GM12878 (cell line): Measurements from ENCODE around the gene RNF40. TPM values are rescaled to one million over a fixed set of nuclear protein-coding genes. Genes with fewer than 3 reads are reported as not detected.

Source experiments
- ATAC-seq: fragments of 200-7000 bp; cut with Tn5 transposase; 3 replicates; pipeline ENCODE4 v1.9.1; 2020; ENCODE audit warnings: mild to moderate bottlenecking, moderate library complexity
- BruUV-seq: library from RNA; stranded (reverse); fragments of 400-500 nt; replicated peaks from 2 replicates; lab custom pipeline; 2021; lab: Mats Ljungman, UMichigan
- CTCF ChIA-PET: fragments of 300-600 bp; sonication (Branson Sonifier 250); formaldehyde crosslinking; extraction: SDS; loops from one replicate; lab custom pipeline; 2021; ENCODE audit warnings: inconsistent platforms; lab: Yijun Ruan, JAX
- POLR2A ChIA-PET: fragments of 350-600 bp; formaldehyde crosslinking; extraction: SDS; loops from one replicate; lab custom pipeline; 2021; ENCODE audit warnings: inconsistent platforms; lab: Charles Lee
- RAD21 ChIA-PET: fragments of 300-600 bp; sonication (Branson Sonifier 250); formaldehyde crosslinking; loops from one replicate; lab custom pipeline; 2023; ENCODE audit warnings: antibody characterized with exemption; ENCODE audit not compliant: unreplicated experiment; lab: Charles Lee
- SMC1A ChIA-PET: fragments of 300-600 bp; sonication (Branson Sonifier 250); formaldehyde crosslinking; loops from one replicate; lab custom pipeline; 2023; ENCODE audit not compliant: unreplicated experiment, uncharacterized antibody; lab: Charles Lee
- DNase-seq: peaks from one replicate; pipeline ENCODE4 v3.0.0-alpha.2; 2011; ENCODE audit warnings: low read depth, low spot score
- FAIRE-seq: peaks from 3 replicates; lab custom pipeline; 2011; peaks lifted over from hg19 to GRCh38; lab: Jason Lieb, UNC
- H2AFZ ChIP-seq: 2 replicates; pipeline ENCODE4 v1.6.0; 2011; ENCODE audit warnings: low read depth, low read length, control low read depth; ENCODE audit not compliant: control insufficient read depth
- H3K27ac ChIP-seq: 2 replicates; pipeline ENCODE4 v1.5.1; 2011; ENCODE audit warnings: control low read depth; ENCODE audit not compliant: control insufficient read depth, insufficient read depth
- H3K27me3 ChIP-seq, 2 experiments: replicated peaks in 1 of 2; 2 replicates each; pipeline versions ENCODE4 v1.6.0 to v1.6.1; 2011; ENCODE audit warnings: low read length in 1 of 2; ENCODE audit not compliant: control insufficient read depth in 2 of 2, insufficient read depth in 2 of 2
- H3K36me3 ChIP-seq, 2 experiments: 2 replicates each; pipeline ENCODE4 v1.5.1; 2011; ENCODE audit warnings: low read length in 1 of 2; ENCODE audit not compliant: control insufficient read depth in 2 of 2, insufficient read depth in 2 of 2
- H3K4me1 ChIP-seq: 2 replicates; pipeline ENCODE4 v1.6.1; 2011; ENCODE audit warnings: mild to moderate bottlenecking, low read length, moderate library complexity, mixed read lengths; ENCODE audit not compliant: control insufficient read depth, insufficient read depth
- H3K4me2 ChIP-seq: 2 replicates; pipeline ENCODE4 v1.6.0; 2011; ENCODE audit warnings: control low read depth; ENCODE audit not compliant: control insufficient read depth, insufficient read depth
- H3K4me3 ChIP-seq: fragments of 200-600 bp; sonication (generic); 2 replicates; pipeline ENCODE4 v1.5.1; 2016
- H3K79me2 ChIP-seq: 2 replicates; pipeline ENCODE4 v1.6.0; 2011; ENCODE audit warnings: low read length; ENCODE audit not compliant: control insufficient read depth, insufficient read depth
- H3K9ac ChIP-seq: 2 replicates; pipeline ENCODE4 v1.8.0; 2011; ENCODE audit warnings: low read length, control low read depth, mixed read lengths; ENCODE audit not compliant: control insufficient read depth, insufficient read depth
- H3K9me3 ChIP-seq: replicated peaks from 3 replicates; pipeline ENCODE4 v1.5.1; 2011; ENCODE audit warnings: mild to moderate bottlenecking, low read length; ENCODE audit not compliant: control insufficient read depth, insufficient read depth
- H4K20me1 ChIP-seq: 2 replicates; pipeline ENCODE4 v1.6.0; 2011; ENCODE audit not compliant: control insufficient read depth, insufficient read depth
- CHD2 ChIP-seq: IDR thresholded peaks from 2 replicates; pipeline ENCODE4 v1.6.1; 2011; ENCODE audit warnings: low read depth, low read length, improper control_type of control experiment, borderline replicate concordance
- CHD4 ChIP-seq: fragments of 200-600 bp; sonication (generic); IDR thresholded peaks from 2 replicates; pipeline ENCODE4 v1.6.1; 2016; ENCODE audit warnings: mild to moderate bottlenecking
- DPF2 ChIP-seq: fragments of 450-650 bp; IDR thresholded peaks from 2 replicates; pipeline ENCODE4 v1.6.1; 2017; ENCODE audit warnings: mild to moderate bottlenecking
- MYB ChIP-seq: fragments of 150-350 bp; IDR thresholded peaks from 2 replicates; pipeline ENCODE4 v1.6.1; 2014; ENCODE audit warnings: mild to moderate bottlenecking, low read depth, low read length, borderline replicate concordance
- NRF1 ChIP-seq: conservative IDR thresholded peaks from 2 replicates; pipeline ENCODE4 v1.6.1; 2011; ENCODE audit warnings: mild to moderate bottlenecking, low read depth, low read length, improper control_type of control experiment
- POLR2A ChIP-seq: IDR thresholded peaks from 2 replicates; pipeline ENCODE4 v1.6.1; 2011; ENCODE audit warnings: low read depth, mild to moderate bottlenecking, low read length
- POLR2AphosphoS2 ChIP-seq: IDR thresholded peaks from 2 replicates; pipeline ENCODE4 v1.6.1; 2011; ENCODE audit warnings: low read depth, mild to moderate bottlenecking, low read length, improper control_type of control experiment, moderate library complexity
- SPI1 ChIP-seq: IDR thresholded peaks from 2 replicates; pipeline ENCODE4 v1.6.1; 2011; ENCODE audit warnings: low read depth, mild to moderate bottlenecking, low read length, moderate library complexity, borderline replicate concordance; ENCODE audit not compliant: insufficient read depth
- SRF ChIP-seq, 2 experiments: IDR thresholded peaks; 2 replicates each; pipeline ENCODE4 v1.6.1; 2011; ENCODE audit warnings: low read depth in 2 of 2, low read length in 2 of 2, mild to moderate bottlenecking in 1 of 2, moderate library complexity in 1 of 2
- STAT3 ChIP-seq: IDR thresholded peaks from 2 replicates; pipeline ENCODE4 v1.6.1; 2011; ENCODE audit warnings: low read depth, low read length, improper control_type of control experiment
- WRNIP1 ChIP-seq: IDR thresholded peaks from 2 replicates; pipeline ENCODE4 v1.6.1; 2011; ENCODE audit warnings: low read depth, low read length, improper control_type of control experiment, borderline replicate concordance
- ZNF24 ChIP-seq: fragments of 450-650 bp; IDR thresholded peaks from 2 replicates; pipeline ENCODE4 v1.6.1; 2017; ENCODE audit warnings: antibody characterized with exemption, mild to moderate bottlenecking
- ZZZ3 ChIP-seq: IDR thresholded peaks from 2 replicates; pipeline ENCODE4 v1.6.1; 2011; ENCODE audit warnings: low read depth; ENCODE audit not compliant: control insufficient read depth, insufficient read length
- WGBS: methylation state at CpG from one replicate; pipeline ENCODE4 v1.1.6; 2016; ENCODE audit warnings: low lambda C conversion rate; ENCODE audit not compliant: insufficient replicate concordance, insufficient coverage; ENCODE audit errors: missing lambda C conversion rate; 5-methylcytosine and 5-hydroxymethylcytosine counted together
- in situ Hi-C: fragments of 300-500 bp; cut with MboI; formaldehyde crosslinking; loops from 9 replicates; pipeline ENCODE4 v1.14.3; 2018; ENCODE audit warnings: mixed read lengths
- intact Hi-C: fragments of 100-400 bp; cut with micrococcal nuclease; formaldehyde crosslinking; loops from one replicate; pipeline ENCODE4 v1.14.2; 2022; ENCODE audit not compliant: unreplicated experiment
- polyA plus RNA-seq, 11 experiments: library from polyadenylated mRNA; depleted of rRNA in 4 of 11; unstranded in 6 of 11; stranded (reverse) in 5 of 11; fragments of >200 nt; fragmentation: Nextera tagmentation in 4 of 11; fragmentation: Illumina TruSeq in 1 of 11; extraction: Ambion mirVana in 4 of 11; extraction: Trizol in 1 of 11; gene quantifications; 1 replicate in 1 of 11; 2 replicates in 10 of 11; pipeline versions ENCODE4 v1.2.1 to v1.2.3, GENCODE V29; 2011 to 2016; ENCODE audit warnings: inconsistent platforms in 2 of 11, missing spikeins in 2 of 11, low read depth in 1 of 11
- total RNA-seq, 4 experiments: library from RNA; depleted of rRNA in 3 of 4; stranded (reverse); fragments of >200 nt in 3 of 4; fragmentation: Illumina TruSeq in 1 of 4; extraction: Trizol in 1 of 4; gene quantifications; 2 replicates each; pipeline versions ENCODE4 v1.2.1 to v1.2.3, GENCODE V29; 2013 to 2021
- TF ChIP-seq, protein P1 (sequence below): fragments of 450-650 bp; IDR thresholded peaks from 2 replicates; pipeline ENCODE4 v1.6.1; 2017; ENCODE audit warnings: mild to moderate bottlenecking, moderate library complexity

Gene RNF40
- total and polyA plus RNA-seq, 10 of the 15 experiments (the other 5 are each of a cell fraction or from before 2014, with no cell fraction given), result 3.7 to 97.6 (median 58.4) TPM

DNA sequence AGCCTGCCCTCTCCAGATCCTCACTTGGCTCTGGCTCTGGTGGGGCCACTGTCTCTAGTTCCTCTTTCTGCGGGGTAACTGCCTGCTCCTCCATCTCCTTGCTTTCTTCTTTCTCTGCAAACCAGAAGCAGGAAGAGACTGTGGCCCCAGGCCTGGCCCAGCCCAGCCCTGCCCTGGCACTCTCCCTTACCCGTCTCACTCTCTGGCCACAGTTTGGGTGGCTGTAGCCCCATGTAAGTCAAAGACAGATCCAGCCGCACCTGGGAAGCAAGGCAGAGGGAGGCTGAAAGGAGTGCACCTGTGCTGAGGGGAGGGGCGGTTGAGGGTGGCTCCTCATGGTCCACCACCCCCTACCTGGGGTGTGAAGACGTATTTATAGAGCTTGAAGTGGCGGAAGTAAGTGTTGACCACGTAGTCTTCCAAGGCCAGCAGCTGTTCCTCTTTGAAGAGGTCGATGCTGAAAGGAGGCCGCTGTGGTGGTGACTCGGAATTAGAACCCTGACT, 3.1 kb upstream of the RNF40 start:
- intact Hi-C loops, result no loop called here
- BruUV-seq, result no TSS peak
- Histone ChIP-seq H3K4me1 (peaks cover 9% of the 10 kb centered on the region), H3K4me3 (no peak overlapping the region), H3K36me3 (peaks cover 5 to 7% of the 10 kb centered on the region in 2 experiments; a peak in 3 of 4 replicates), H3K27me3 (no peaks in the 10 kb centered on the region), H3K79me2 (peaks cover 15% of the 10 kb centered on the region), H2AFZ (no peak overlapping the region), H3K4me2 (no peak overlapping the region), H3K27ac (no peak overlapping the region), H4K20me1 (no peaks in the 10 kb centered on the region), H3K9ac (no peak overlapping the region), H3K9me3 (no peaks in the 10 kb centered on the region)
- 81% methylated on average over 10 of the region's 10 CpGs for WGBS
- ChIA-PET CTCF (no interaction called here), RAD21 (no interaction called here), POLR2A (interaction anchor here (0.5 to 1.6 kb wide), 4 partner anchors 11 to 415 kb away, joined by 3 to 9 read pairs (median 4); partner anchors contain the start of gene PHKG2), SMC1A (interaction anchor here (1.2 to 1.6 kb wide), 2 partner anchors 56 to 86 kb away, joined by 3 to 7 read pairs; no protein-coding TSS in a partner anchor)
- DNase-seq (no peak), ATAC-seq (no peak), FAIRE-seq (no peak)
- in situ Hi-C loops, result loop anchor here (25.0 kb wide), 1 partner anchor 1128 kb away; no protein-coding TSS in a partner anchor
- 0 out of 2 replicates have a peak, but pooled peaks have one; percentile 23 for TF ChIP-seq POLR2AphosphoS2
- no peak for TF ChIP-seq WRNIP1
- no peak for TF ChIP-seq CHD4
- TF ChIP-seq, protein P1, sequence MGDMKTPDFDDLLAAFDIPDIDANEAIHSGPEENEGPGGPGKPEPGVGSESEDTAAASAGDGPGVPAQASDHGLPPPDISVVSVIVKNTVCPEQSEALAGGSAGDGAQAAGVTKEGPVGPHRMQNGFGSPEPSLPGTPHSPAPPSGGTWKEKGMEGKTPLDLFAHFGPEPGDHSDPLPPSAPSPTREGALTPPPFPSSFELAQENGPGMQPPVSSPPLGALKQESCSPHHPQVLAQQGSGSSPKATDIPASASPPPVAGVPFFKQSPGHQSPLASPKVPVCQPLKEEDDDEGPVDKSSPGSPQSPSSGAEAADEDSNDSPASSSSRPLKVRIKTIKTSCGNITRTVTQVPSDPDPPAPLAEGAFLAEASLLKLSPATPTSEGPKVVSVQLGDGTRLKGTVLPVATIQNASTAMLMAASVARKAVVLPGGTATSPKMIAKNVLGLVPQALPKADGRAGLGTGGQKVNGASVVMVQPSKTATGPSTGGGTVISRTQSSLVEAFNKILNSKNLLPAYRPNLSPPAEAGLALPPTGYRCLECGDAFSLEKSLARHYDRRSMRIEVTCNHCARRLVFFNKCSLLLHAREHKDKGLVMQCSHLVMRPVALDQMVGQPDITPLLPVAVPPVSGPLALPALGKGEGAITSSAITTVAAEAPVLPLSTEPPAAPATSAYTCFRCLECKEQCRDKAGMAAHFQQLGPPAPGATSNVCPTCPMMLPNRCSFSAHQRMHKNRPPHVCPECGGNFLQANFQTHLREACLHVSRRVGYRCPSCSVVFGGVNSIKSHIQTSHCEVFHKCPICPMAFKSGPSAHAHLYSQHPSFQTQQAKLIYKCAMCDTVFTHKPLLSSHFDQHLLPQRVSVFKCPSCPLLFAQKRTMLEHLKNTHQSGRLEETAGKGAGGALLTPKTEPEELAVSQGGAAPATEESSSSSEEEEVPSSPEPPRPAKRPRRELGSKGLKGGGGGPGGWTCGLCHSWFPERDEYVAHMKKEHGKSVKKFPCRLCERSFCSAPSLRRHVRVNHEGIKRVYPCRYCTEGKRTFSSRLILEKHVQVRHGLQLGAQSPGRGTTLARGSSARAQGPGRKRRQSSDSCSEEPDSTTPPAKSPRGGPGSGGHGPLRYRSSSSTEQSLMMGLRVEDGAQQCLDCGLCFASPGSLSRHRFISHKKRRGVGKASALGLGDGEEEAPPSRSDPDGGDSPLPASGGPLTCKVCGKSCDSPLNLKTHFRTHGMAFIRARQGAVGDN, result no peak
- no peak for TF ChIP-seq CHD2
- no peak for TF ChIP-seq NRF1
- TF ChIP-seq STAT3, result no peak
- no peak for TF ChIP-seq MYB
- TF ChIP-seq SRF (IDR thresholded peaks at IDR 0.05; ENCODE audit: low read depth in 2 of 2, low read length in 2 of 2), result no peak
- no peak for TF ChIP-seq DPF2
- TF ChIP-seq ZZZ3, result no peak
- TF ChIP-seq ZNF24, result no peak
- TF ChIP-seq SPI1, result peak; percentile 43; the same call in 1 of the 2 replicates
- peak; percentile 43; the same call in 1 of the 2 replicates for TF ChIP-seq POLR2A
